Kidney epithelial cell (primary cell): Measurements from ENCODE around the gene LARGE2. TPM values are rescaled to one million over a fixed set of nuclear protein-coding genes. Genes with fewer than 3 reads are reported as not detected.

Source experiments
- DNase-seq: peaks from one replicate; pipeline ENCODE4 v3.0.0-alpha.2; 2010; ENCODE audit warnings: low read depth
- H3K27me3 ChIP-seq: 2 replicates; pipeline ENCODE4 v1.6.0; 2011; ENCODE audit warnings: low read length; ENCODE audit not compliant: control insufficient read depth, insufficient read depth
- H3K36me3 ChIP-seq: 2 replicates; pipeline ENCODE4 v1.5.1; 2011; ENCODE audit warnings: low read length; ENCODE audit not compliant: control insufficient read depth, insufficient read depth
- H3K4me3 ChIP-seq: 2 replicates; pipeline ENCODE4 v1.5.1; 2011; ENCODE audit warnings: low read depth, mild to moderate bottlenecking, control low read depth, low read length
- CTCF ChIP-seq: IDR thresholded peaks from 2 replicates; pipeline ENCODE4 v1.5.1; 2011; ENCODE audit warnings: mild to moderate bottlenecking, moderate library complexity, low read length, control low read depth, inconsistent platforms; ENCODE audit not compliant: insufficient read depth, poor library complexity, severe bottlenecking
- total RNA-seq: library from RNA; depleted of rRNA; stranded (reverse); fragments of >200 nt; gene quantifications from 2 replicates; pipeline ENCODE4 v1.2.3, GENCODE V29; 2015

Gene LARGE2
- total RNA-seq, 1 donor from 2014 or later: 10.9 TPM

DNA sequence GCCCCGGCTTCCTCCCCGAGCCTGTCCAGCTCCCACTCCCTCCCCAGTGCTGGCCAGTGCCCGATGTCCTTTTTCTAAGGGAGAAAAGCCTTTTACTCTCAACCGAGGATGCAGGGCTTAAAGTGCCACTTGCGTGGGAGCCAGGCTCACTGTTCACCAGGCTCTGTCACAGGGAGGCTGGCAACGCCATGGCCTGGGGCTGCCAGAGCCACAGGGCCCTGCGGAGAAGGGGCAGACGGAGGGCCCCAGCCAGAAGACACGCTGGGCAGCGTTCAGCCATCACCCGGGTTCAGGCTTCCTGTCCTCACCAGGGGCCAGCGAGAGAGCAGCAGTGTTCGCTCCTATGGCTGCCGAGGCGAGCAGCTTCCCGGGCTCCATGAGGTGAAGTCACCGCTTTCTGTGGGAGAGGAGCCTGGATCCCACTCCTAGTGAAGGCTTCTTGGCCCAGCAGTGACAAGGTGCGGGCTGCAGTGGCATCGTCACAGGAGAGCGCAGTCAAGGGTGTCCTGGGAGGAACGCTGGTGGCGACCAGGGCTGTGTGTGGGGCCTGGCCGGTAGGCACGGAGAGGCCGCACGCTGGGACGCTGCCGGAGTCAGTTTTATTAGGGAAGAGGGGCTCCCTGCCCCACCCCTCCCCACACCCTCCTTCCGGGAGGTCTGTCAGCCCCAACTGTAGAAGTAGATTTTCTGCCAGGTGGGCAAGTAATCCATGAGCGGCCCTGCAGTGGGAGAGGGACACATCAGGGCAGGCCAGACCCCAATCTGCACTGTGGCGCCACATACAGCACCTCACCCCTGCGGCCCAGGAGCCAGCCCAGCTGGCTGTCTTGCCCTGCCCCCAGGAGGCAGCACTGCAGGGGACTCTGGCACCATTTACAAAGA is 12.6 kb upstream of the LARGE2 start:
- no peak for DNase-seq

GRCh38 chr11:45910623-45911022 is 11.8 kb upstream of the LARGE2 start:
- Histone ChIP-seq H3K36me3 (peaks cover 2% of the 10 kb centered on the region), H3K4me3 (no peak overlapping the region), H3K27me3 (no peaks in the 10 kb centered on the region)
- no peak for TF ChIP-seq CTCF
- no peak for DNase-seq

More for the DNA sequence above, 12.6 kb upstream of the LARGE2 start:
- TF ChIP-seq CTCF: no peak
- Histone ChIP-seq H3K36me3 (peaks cover 2% of the 10 kb centered on the region), H3K27me3 (no peaks in the 10 kb centered on the region), H3K4me3 (no peak overlapping the region)

- Histone ChIP-seq H3K27me3 (no peaks in the 10 kb centered on the region), H3K4me3 (no peak overlapping the region), H3K36me3 (peaks cover 2% of the 10 kb centered on the region)
- TF ChIP-seq CTCF: no peak
- no peak for DNase-seq
Measured at GRCh38 chr11:45913514-45913913, 8.9 kb upstream of the LARGE2 start.

DNA sequence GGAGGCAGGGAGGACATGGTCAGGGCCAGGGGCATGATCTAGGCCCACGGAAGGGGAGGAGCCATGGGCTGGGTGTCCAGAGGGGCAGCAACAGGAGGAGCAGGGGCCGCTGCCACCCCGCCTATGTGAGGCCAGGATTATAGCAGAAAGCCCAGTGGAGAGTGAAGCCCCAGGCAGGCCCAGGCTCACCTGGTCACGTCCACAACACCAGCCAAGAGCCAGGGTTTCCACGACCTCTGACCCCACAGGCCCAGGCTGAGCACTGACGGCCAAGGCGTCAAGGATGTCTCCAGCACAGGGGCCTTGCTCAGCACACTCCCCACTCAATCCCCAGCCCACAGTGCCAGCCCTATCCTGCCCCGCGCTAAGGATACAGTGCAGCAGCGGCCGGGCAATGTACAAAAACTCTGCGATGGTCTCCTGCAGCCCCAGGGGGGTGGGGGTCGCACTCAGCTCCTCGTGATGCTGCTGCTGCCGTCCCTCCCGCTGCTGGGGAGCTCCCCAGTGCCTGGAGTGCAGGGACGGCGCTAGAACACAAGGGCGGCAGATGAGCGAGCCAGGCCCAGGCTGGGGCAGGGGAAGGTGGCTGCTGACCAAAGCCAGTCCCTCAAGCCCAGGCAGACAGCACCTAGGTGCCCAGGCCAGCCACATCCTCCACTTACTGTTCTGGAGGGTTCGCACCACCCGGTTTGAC is 8.4 kb upstream of the LARGE2 start:
- TF ChIP-seq CTCF: no peak
- Histone ChIP-seq H3K4me3 (no peak overlapping the region), H3K27me3 (no peaks in the 10 kb centered on the region), H3K36me3 (peaks cover 2% of the 10 kb centered on the region)
- no peak for DNase-seq

- DNase-seq: no peak
- TF ChIP-seq CTCF: no peak
- peaks cover 2% of the 10 kb centered on the region for H3K36me3 ChIP-seq
- H3K4me3 ChIP-seq: no peak overlapping the region
- peaks cover 3% of the 10 kb centered on the region for H3K27me3 ChIP-seq
Measured at GRCh38 chr11:45915446-45915845, 7.0 kb upstream of the LARGE2 start.
